ENCODE data around the gene PTPN6.

- TF ChIP-seq ARNT (IDR thresholded peaks at IDR 0.05) (no peak), ELF4 (IDR thresholded peaks at IDR 0.05) (no peak), ZNF384 (IDR thresholded peaks at IDR 0.05) (no peak), PKNOX1 (IDR thresholded peaks at IDR 0.05) (no peak)
Measured at GRCh38 chr12:6979021-6979420, 27.9 kb downstream of the PTPN6 start.

Data from HEK293T (cell line).